HepG2 (cell line): ENCODE results near the gene ARHGAP9. TPM values are rescaled to one million over a fixed set of nuclear protein-coding genes. Genes with fewer than 3 reads are reported as not detected.

ENCODE experiments used
- ARID5B ChIP-seq: IDR thresholded peaks from 2 replicates; pipeline ENCODE4 v1.4.0; 2020; ENCODE audit warnings: mild to moderate bottlenecking, missing genetic modification reagents
- ASH2L ChIP-seq: fragments of 300-600, 200-600 bp; sonication (generic); IDR thresholded peaks from 2 replicates; pipeline ENCODE4 v1.7.0; 2017; ENCODE audit warnings: low read depth, mild to moderate bottlenecking, moderate library complexity, mixed read lengths, low read length; ENCODE audit not compliant: insufficient read length
- HNRNPLL ChIP-seq: fragments of 200-400 bp; formaldehyde crosslinking; IDR thresholded peaks from 2 replicates; pipeline ENCODE4 v1.6.1; 2017; ENCODE audit warnings: mild to moderate bottlenecking, low read depth, low read length; ENCODE audit not compliant: poor library complexity, severe bottlenecking
- NFE2L1 ChIP-seq: sonication (generic); formaldehyde crosslinking; IDR thresholded peaks from 2 replicates; pipeline ENCODE4 v1.4.0; 2020; ENCODE audit warnings: missing genetic modification reagents, mild to moderate bottlenecking, borderline replicate concordance
- REL ChIP-seq: sonication (generic); formaldehyde crosslinking; conservative IDR thresholded peaks from 2 replicates; pipeline ENCODE4 v1.8.0; 2022; ENCODE audit warnings: mild to moderate bottlenecking, missing genetic modification reagents, moderate library complexity
- SIN3A ChIP-seq: IDR thresholded peaks from 2 replicates; pipeline ENCODE4 v1.6.1; 2011; ENCODE audit warnings: low read depth, mild to moderate bottlenecking, control low read depth, low read length, borderline replicate concordance
- SIX1 ChIP-seq: sonication (generic); formaldehyde crosslinking; IDR thresholded peaks from 2 replicates; pipeline ENCODE4 v1.4.0; 2020; ENCODE audit warnings: missing genetic modification reagents, borderline replicate concordance
- SNAI1 ChIP-seq: sonication (generic); formaldehyde crosslinking; IDR thresholded peaks from 2 replicates; pipeline ENCODE4 v1.5.0; 2020; ENCODE audit warnings: mild to moderate bottlenecking, missing genetic modification reagents, borderline replicate concordance
- SP140L ChIP-seq: sonication (generic); formaldehyde crosslinking; IDR thresholded peaks from 2 replicates; pipeline ENCODE4 v1.4.0; 2020; ENCODE audit warnings: missing genetic modification reagents, borderline replicate concordance
- ZFY ChIP-seq: sonication (generic); formaldehyde crosslinking; IDR thresholded peaks from 2 replicates; pipeline ENCODE4 v1.4.0; 2020; ENCODE audit warnings: missing genetic modification reagents
- ZMYM4 ChIP-seq: sonication (generic); formaldehyde crosslinking; IDR thresholded peaks from 2 replicates; pipeline ENCODE4 v1.8.1; 2023; ENCODE audit warnings: mild to moderate bottlenecking, missing genetic modification reagents
- ZNF24 ChIP-seq: fragments of 450-650 bp; IDR thresholded peaks from 2 replicates; pipeline ENCODE4 v1.6.1; 2017; ENCODE audit warnings: antibody characterized with exemption, mild to moderate bottlenecking
- ZNF282 ChIP-seq: fragments of 450-650 bp; IDR thresholded peaks from 2 replicates; pipeline ENCODE4 v1.6.1; 2018; ENCODE audit not compliant: partially characterized antibody
- ZNF3 ChIP-seq: IDR thresholded peaks from 2 replicates; pipeline ENCODE4 v1.7.0; 2017; ENCODE audit warnings: inconsistent platforms
- ZNF562 ChIP-seq: sonication (generic); formaldehyde crosslinking; IDR thresholded peaks from 2 replicates; pipeline ENCODE4 v1.8.0; 2022; ENCODE audit warnings: missing genetic modification reagents, borderline replicate concordance
- ZNF629 ChIP-seq: sonication (generic); formaldehyde crosslinking; conservative IDR thresholded peaks from 2 replicates; pipeline ENCODE4 v1.5.0; 2020; ENCODE audit warnings: missing genetic modification reagents
- ZNF784 ChIP-seq: sonication (generic); formaldehyde crosslinking; IDR thresholded peaks from 2 replicates; pipeline ENCODE4 v1.5.1; 2020; ENCODE audit warnings: missing genetic modification reagents, mild to moderate bottlenecking, borderline replicate concordance
- ZSCAN21 ChIP-seq: sonication (generic); formaldehyde crosslinking; IDR thresholded peaks from 2 replicates; pipeline ENCODE4 v1.8.0; 2022; ENCODE audit warnings: mild to moderate bottlenecking, missing genetic modification reagents, moderate library complexity, borderline replicate concordance
- ZZZ3 ChIP-seq: sonication (generic); formaldehyde crosslinking; IDR thresholded peaks from 2 replicates; pipeline ENCODE4 v1.4.0; 2020; ENCODE audit warnings: missing genetic modification reagents, mild to moderate bottlenecking, borderline replicate concordance
- polyA plus RNA-seq, 8 experiments: library from polyadenylated mRNA; depleted of rRNA in 3 of 8; stranded (reverse) in 7 of 8; unstranded in 1 of 8; fragments of >200 nt; fragmentation: Illumina TruSeq in 4 of 8; extraction: Trizol in 4 of 8; gene quantifications; 2 replicates each; pipeline versions ENCODE4 v1.2.1 to v1.2.3, GENCODE V29; 2011 to 2016; ENCODE audit warnings: low read depth in 4 of 8, missing spikeins in 1 of 8, mixed read lengths in 1 of 8; ENCODE audit not compliant: insufficient read depth in 1 of 8
- total RNA-seq, 5 experiments: library from RNA; depleted of rRNA; stranded (reverse); fragments of >200 nt; fragmentation: Illumina TruSeq; extraction: Trizol; gene quantifications; 2 replicates each; pipeline ENCODE4 v1.2.3, GENCODE V29; 2016; ENCODE audit warnings: low read depth in 1 of 5
- TF ChIP-seq, protein P1 (sequence below): IDR thresholded peaks from 2 replicates; pipeline ENCODE4 v1.6.1; 2016; ENCODE audit warnings: mild to moderate bottlenecking
- TF ChIP-seq, protein P2 (sequence below): sonication (generic); formaldehyde crosslinking; IDR thresholded peaks from 2 replicates; pipeline ENCODE4 v1.4.0; 2020; ENCODE audit warnings: missing genetic modification reagents, borderline replicate concordance

The ARHGAP9 gene
- total and polyA plus RNA-seq, 2 of the 13 experiments (the other 11 are each of a cell fraction or from before 2014, with no cell fraction given): 0.18 to 1.2 TPM

DNA sequence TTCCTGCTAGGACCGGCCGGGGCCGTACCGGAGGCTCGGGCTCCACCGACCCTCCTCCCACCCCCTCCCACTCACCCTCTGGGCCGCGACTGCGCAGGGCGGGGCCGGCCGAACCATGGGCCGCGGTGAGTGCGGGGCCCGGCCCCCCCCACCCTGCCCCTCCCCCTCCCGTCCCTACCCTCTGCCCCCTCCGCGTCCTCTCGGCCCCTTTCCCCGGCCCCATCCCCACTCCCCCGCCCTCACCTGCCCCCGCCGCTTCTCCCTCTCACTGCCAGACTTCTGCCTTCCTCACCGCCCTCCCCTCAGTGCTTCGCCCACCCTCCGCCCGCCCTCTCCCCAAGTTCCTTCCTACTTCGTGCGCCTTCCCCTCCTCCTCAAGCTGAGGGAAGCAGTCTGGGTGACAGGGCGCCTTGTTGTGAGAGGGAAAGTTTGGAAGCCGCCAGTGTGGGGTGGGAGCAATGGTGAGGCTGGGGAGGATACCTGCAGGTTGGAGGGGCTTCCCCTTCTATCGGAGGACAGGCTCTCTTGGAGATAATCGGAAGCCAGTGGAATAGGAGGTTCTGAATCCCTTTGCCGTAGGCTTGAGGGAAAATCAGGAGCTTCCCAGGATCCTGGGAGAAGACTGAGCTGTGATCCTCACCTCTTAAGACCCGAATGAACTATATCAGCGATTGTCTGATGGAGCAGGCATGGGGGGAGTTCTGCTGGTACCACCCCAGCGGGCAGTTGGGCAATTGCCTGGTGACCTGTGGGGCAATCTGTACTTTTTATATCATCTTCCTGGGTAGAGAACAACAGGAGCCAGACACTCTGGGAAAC is 43.4 kb upstream of the ARHGAP9 start (continued):
- no peak for TF ChIP-seq SIX1
- no peak for TF ChIP-seq ZNF562 (CRISPR knock-in tag)
- no peak for TF ChIP-seq ZNF24
- TF ChIP-seq SIN3A: no peak
- TF ChIP-seq ZSCAN21 (CRISPR knock-in tag): 0 out of 2 replicates have a peak, but pooled peaks have one; percentile 41
- TF ChIP-seq ZFY: no peak
- peak; percentile 1 for TF ChIP-seq HNRNPLL
- TF ChIP-seq, protein P1, sequence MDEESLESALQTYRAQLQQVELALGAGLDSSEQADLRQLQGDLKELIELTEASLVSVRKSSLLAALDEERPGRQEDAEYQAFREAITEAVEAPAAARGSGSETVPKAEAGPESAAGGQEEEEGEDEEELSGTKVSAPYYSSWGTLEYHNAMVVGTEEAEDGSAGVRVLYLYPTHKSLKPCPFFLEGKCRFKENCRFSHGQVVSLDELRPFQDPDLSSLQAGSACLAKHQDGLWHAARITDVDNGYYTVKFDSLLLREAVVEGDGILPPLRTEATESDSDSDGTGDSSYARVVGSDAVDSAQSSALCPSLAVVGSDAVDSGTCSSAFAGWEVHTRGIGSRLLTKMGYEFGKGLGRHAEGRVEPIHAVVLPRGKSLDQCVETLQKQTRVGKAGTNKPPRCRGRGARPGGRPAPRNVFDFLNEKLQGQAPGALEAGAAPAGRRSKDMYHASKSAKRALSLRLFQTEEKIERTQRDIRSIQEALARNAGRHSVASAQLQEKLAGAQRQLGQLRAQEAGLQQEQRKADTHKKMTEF (CRISPR knock-in tag): no peak
- TF ChIP-seq ARID5B (CRISPR knock-in tag): no peak
- TF ChIP-seq, protein P2, sequence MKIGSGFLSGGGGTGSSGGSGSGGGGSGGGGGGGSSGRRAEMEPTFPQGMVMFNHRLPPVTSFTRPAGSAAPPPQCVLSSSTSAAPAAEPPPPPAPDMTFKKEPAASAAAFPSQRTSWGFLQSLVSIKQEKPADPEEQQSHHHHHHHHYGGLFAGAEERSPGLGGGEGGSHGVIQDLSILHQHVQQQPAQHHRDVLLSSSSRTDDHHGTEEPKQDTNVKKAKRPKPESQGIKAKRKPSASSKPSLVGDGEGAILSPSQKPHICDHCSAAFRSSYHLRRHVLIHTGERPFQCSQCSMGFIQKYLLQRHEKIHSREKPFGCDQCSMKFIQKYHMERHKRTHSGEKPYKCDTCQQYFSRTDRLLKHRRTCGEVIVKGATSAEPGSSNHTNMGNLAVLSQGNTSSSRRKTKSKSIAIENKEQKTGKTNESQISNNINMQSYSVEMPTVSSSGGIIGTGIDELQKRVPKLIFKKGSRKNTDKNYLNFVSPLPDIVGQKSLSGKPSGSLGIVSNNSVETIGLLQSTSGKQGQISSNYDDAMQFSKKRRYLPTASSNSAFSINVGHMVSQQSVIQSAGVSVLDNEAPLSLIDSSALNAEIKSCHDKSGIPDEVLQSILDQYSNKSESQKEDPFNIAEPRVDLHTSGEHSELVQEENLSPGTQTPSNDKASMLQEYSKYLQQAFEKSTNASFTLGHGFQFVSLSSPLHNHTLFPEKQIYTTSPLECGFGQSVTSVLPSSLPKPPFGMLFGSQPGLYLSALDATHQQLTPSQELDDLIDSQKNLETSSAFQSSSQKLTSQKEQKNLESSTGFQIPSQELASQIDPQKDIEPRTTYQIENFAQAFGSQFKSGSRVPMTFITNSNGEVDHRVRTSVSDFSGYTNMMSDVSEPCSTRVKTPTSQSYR (CRISPR knock-in tag): no peak; the same call in 1 of the 2 replicates
- no peak for TF ChIP-seq REL (CRISPR knock-in tag)
- TF ChIP-seq ZNF282: no peak
- no peak for TF ChIP-seq SNAI1 (CRISPR knock-in tag)
- TF ChIP-seq ZNF629 (CRISPR knock-in tag): no peak
- TF ChIP-seq ZNF3 (CRISPR knock-in tag): no peak
- no peak for TF ChIP-seq ASH2L
- TF ChIP-seq ZNF784: no peak
- TF ChIP-seq ZZZ3 (CRISPR knock-in tag): no peak
- TF ChIP-seq ZMYM4 (CRISPR knock-in tag): no peak
- no peak for TF ChIP-seq SP140L (CRISPR knock-in tag)
- TF ChIP-seq NFE2L1: no peak
